ENCODE measurements around the gene EGFL6.

The EGFL6 gene

GRCh38 chrX:13569479-13570260, at the start of gene EGFL6:
Gene EGFL6 (plus strand): TSS chrX:13569601. CDS start chrX:13569862, 261 bp downstream.
- DNase-seq (ENCODE audit: low read depth in 2 of 2): no peak

GRCh38 chrX:13520351-13520750, 49.0 kb upstream of the EGFL6 start:
- DNase-seq (ENCODE audit: low read depth in 2 of 2): no peak

DNA sequence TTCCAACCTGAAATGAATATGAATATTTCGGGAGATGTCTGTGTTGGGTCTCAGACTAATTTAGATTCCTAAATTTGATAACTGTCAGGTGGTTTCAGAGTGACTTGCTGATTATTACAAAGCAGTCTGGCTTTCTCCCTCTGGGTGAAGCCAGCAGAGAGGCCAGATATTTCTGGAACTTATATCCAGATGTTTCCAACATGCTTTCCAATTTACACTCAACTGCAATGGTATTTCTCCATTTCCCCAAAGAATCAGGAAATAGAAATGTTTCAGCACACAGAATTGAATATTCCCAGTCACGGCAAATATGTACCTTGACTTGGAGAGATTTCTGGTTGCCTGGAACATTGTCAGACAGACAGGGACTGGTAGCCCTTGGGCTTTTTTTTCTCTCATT, 48.5 kb upstream of the EGFL6 start:
- no peak for DNase-seq (ENCODE audit: low read depth in 2 of 2)

DNA sequence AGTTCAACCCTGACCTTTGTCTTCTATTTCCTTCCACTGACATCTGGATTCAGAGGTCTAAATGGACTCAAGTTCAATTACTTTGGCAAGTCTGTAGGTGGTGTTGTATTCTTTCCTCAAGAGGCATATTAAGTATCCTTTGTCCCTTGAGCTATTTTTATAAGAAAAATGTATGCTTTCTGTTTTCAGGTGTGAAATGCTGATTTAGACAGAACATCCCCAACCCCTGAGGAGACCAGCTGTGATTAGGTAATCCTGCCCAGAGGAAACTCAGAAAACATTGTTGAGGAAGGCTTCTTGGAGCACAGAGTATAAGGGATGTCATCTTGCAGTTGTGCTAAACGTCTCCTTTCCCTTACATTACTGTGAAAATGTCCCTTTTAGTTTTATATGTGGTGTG, 46.6 kb upstream of the EGFL6 start:
- DNase-seq (ENCODE audit: low read depth in 2 of 2): no peak

- no peak for DNase-seq (ENCODE audit: low read depth in 2 of 2)
These were observed 35.7 kb upstream of the EGFL6 start for GRCh38 chrX:13533726-13534125.

DNA sequence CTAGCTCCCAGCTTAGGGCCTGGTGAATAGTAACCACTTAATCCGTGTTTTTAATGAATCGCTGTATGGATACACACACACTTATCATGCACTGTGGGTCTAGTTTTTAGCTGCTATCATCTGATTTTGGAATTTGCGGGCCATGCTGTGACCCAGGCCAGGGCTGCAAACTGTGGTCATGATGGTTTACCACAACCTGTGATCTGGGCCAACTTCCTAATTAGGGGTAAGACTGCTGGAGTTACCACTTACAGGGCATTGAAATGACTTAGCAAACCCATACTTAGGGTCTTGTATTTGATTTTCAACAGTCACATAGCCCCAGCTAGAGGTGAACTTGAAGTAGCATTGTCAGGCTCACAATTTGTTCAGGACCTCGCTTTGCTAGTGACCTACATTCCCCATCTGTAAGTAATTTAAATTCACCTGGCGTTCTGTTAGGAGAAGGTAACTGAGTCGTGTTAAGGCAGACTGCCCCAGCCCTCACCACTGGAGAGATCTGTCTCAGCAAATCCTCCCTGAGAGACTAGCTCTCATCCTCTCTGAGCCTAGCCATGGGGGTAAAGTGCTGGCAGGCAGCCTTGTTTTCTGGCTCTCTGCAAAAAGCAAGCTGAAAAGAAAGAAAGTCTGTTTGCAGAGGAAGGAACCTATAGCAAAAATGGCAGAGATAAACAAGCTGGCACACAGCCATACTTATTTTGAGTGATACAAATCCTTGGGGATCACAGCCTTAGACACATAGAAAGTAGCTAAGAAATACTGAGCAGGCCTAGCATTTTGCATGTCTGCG, 33.8 kb upstream of the EGFL6 start:
- no peak for DNase-seq (ENCODE audit: low read depth in 2 of 2)

DNA sequence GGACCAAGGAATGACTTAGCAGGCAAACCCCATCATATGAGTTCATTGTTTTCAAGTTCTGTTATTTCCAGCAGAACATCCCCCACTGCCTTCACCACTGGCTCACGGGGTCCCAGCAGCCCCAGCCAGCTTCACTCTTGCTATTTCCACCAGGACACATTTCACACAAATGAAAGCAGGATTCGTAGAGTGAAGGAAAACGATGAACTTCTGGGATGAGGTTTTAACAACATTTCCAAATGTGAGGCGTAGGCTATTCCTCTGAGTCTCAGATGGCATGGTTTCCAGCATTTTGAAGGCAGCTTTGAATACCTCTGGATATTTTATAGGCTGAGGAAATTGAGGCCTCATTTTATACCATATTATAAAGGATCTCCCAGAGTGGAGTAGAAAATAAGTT, 32.9 kb upstream of the EGFL6 start:
- DNase-seq (ENCODE audit: low read depth in 2 of 2): no peak

DNA sequence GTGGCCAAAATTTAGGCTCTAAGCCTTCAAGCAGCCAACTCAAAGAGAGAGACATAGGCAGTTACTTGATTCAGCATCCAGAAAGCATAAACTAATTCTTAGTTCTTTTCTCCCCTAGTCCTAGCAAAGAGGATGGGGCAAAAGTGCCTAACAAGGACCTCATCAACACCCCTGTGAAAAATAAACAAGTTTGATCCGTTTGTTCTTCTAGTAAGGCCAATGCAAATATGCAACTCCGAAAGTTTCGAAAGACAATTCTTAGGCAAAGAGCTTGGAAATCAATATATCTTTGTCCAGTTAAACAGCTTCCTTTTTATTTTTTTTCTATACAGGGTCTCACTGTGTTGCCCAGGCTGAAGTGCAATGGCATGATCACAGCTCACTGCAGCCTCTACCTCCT, 31.0 kb upstream of the EGFL6 start:
- DNase-seq (ENCODE audit: low read depth in 2 of 2): no peak

DNA sequence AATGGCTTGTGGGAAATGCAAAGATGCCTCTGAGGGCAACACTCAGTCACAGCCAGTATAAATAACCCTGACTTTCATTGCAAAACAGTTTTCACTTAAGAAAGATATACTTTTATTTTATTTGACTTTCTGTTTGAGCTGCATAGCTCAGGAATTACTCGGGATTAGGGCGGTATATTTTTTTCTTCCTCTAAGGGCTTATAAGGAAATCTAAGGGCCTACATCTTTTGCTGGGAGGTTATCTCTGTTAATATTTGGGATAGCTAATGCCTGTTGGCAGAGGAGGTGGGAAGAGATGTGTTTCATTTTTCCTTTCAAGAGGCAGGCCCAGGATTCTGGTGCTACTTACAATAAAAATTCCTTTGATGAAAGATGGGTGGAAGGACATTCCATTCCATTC, 28.8 kb upstream of the EGFL6 start:
- no peak for DNase-seq (ENCODE audit: low read depth in 2 of 2)

GRCh38 chrX:13545726-13546125, 23.7 kb upstream of the EGFL6 start:
- DNase-seq (ENCODE audit: low read depth in 2 of 2): no peak

DNA sequence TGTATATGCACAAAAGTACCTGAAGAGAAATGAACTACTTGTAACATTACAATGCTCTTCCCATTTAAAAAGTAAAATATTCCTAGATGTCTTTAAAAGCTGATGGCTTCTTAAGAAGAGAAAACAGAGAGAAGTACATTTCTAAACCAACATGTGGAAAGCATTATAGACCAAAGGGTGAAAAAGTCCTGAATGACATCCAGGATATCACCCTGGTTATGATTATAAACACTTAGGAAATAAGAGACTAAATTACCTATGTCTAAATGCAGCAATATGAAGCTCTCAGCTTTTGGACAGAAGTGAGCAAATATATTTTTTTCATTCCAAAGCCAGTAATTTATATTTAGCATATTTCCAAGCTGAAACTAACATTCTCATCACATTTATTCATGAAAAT, 21.7 kb upstream of the EGFL6 start:
- no peak for DNase-seq (ENCODE audit: low read depth in 2 of 2)

- DNase-seq (ENCODE audit: low read depth in 2 of 2): no peak
These were observed 19.1 kb upstream of the EGFL6 start for GRCh38 chrX:13550346-13550745.

- DNase-seq (ENCODE audit: low read depth in 2 of 2): no peak
These were observed 17.8 kb upstream of the EGFL6 start for GRCh38 chrX:13551610-13552009.

GRCh38 chrX:13552892-13553291, 16.5 kb upstream of the EGFL6 start:
- DNase-seq (ENCODE audit: low read depth in 2 of 2): no peak

GRCh38 chrX:13565511-13565910, 3.9 kb upstream of the EGFL6 start:
- DNase-seq (ENCODE audit: low read depth in 2 of 2): no peak

- DNase-seq (ENCODE audit: low read depth in 2 of 2): no peak
These were observed 832 bp downstream of the EGFL6 start for GRCh38 chrX:13570261-13570605.

GRCh38 chrX:13571136-13571535, 1.7 kb downstream of the EGFL6 start:
- DNase-seq (ENCODE audit: low read depth in 2 of 2): no peak

DNA sequence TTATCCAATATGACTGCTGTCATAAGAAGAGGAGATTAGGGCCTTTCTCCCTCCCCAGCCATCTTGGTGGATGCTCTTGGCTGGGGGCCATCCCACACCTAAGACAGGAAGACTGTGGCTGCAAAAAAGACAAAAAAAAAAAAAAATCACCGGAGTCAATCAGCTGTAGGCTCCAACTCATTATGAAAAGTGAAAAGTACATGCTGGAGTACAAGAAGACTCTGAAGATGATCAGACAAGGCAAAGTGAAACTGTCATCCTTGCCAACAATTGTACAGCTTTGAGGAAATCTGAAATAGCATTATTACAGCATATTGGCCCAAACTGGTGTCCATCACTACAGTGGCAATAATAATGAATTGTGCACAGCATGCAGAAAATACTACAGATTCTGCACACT, 5.2 kb downstream of the EGFL6 start:
- no peak for DNase-seq (ENCODE audit: low read depth in 2 of 2)

GRCh38 chrX:13579661-13580060, 10.3 kb downstream of the EGFL6 start:
- no peak for DNase-seq (ENCODE audit: low read depth in 2 of 2)

DNA sequence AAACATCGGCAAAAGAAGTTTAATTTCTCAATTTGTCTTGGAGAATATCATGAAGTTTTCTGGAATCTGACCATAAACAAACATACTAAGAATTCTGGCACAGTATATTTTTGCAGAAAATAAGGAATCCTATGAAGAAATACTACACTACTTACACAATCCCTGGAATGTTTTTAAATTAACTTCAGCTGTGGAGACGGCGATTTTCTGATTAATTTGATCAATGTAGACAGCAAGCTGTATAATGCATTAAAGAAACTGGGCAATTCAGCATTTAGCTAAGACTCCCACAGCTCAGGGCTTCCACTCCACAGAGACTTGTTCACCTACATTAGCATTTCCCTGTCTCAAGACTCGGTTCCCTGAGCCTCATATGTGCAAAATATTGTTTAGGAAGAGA, 12.2 kb downstream of the EGFL6 start:
- DNase-seq (ENCODE audit: low read depth in 2 of 2): no peak

GRCh38 chrX:13587786-13588477, 18.5 kb downstream of the EGFL6 start:
- DNase-seq (ENCODE audit: low read depth in 2 of 2): no peak

DNA sequence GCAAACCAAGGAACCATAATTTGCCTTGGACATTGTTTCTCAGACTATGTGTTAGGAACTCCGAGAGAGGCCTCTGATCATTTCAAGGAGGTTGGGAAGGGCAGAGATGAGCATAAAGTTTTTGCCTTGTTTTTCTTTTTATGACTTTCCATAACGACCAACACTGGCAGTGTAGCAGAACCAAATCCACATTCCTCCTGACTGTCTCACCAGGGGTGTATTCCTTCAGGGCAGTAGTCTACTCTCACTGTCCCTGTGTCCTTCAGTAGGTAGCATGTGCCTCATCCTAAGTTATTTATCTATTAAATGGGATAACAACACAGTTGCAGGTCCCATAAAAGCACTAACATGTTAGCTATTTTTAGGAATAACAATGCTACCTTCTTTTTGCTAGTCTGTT, 20.8 kb downstream of the EGFL6 start:
- no peak for DNase-seq (ENCODE audit: low read depth in 2 of 2)

GRCh38 chrX:13590914-13591313, 21.5 kb downstream of the EGFL6 start:
- no peak for DNase-seq (ENCODE audit: low read depth in 2 of 2)
